ENCODE measurements around the gene RORB.

- TF ChIP-seq CTCF (IDR thresholded peaks at IDR 0.05; ENCODE audit: insufficient read depth, low read length) (no peak), POLR2AphosphoS5 (IDR thresholded peaks at IDR 0.05; ENCODE audit: low read depth) (no peak), SPI1 (IDR thresholded peaks at IDR 0.05; ENCODE audit: borderline replicate concordance, low read depth) (no peak), REST (IDR thresholded peaks at IDR 0.05; ENCODE audit: insufficient replicate concordance, low read depth) (no peak)
Observed at GRCh38 chr9:74527718-74528117, 30.6 kb downstream of the RORB start.
